HG02571 (cell line): ENCODE measurements around the gene GAD2.
A peak's percentile ranks its signal among the peaks of the same experiment; 100 is the strongest.

Experiments used
- ATAC-seq: cut with Tn5 transposase; IDR thresholded peaks from one replicate; pipeline ENCODE4 v1.9.1; 2021; ENCODE audit warnings: mild to moderate bottlenecking, moderate library complexity; ENCODE audit not compliant: unreplicated experiment

The GAD2 gene

DNA sequence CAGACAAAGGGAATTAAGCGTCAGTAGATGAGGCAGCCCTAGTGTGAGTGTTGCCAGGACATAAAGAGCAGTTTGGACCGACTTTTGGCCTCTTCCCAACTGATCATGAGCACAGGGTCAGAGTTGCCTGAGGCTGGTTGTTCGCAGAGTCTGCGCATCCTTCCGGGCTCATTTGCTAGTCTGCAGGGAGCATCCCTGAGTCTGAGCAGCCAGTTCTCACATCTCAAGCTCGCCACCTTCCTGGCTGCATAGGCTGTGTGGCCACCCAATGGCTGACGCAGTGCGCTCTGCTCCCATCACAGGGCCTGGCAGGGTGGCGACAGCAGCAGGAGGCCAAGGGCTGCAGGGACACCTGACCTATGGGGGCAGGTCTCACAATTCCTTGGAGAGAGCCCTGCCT lies 5.0 kb downstream of the GAD2 start:
- ATAC-seq: no peak

DNA sequence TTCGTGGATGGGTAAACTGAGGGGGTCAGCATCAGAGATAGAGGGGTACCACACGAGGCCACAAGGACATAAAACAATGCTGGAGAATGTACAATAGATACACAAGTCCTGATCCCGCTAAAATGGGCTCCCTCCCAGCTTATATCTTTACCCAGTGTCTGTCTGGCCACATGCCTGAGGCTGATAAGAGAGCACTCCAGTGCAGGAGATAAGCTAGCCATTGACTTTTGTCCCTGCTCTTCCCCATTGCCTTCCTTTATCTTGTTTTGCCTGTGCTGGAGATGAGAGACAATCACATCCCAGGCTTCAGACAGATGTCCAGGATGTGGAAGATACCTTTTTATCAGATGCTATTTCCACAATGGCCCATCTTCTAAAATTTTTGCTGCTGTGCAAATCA lies 6.0 kb downstream of the GAD2 start:
- no peak for ATAC-seq

DNA sequence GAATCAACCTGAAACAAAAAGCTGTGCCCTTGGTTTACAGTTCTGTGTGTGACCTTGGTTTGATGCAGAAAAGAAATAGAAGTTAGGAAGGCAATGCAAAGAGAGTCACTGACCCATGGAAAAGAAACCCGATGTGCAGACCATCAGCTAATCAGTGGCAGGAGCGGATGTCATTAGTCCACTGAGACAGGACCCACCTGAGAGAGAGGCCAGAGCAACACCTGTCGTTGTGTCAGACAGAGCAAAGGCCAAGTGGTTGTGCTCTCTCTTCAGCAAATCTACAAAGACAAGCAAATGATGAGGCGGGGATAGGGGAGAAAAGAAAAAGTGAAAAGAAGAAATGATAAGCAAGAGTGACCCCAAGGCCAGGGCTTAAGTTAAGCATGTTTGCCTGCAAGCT lies 8.7 kb downstream of the GAD2 start:
- ATAC-seq: no peak

GRCh38 chr10:26227786-26228185 lies 11.2 kb downstream of the GAD2 start:
- ATAC-seq: no peak

- ATAC-seq: no peak
Measured at GRCh38 chr10:26232174-26232573, 15.6 kb downstream of the GAD2 start.

GRCh38 chr10:26235761-26236160 lies 19.2 kb downstream of the GAD2 start:
- no peak for ATAC-seq

- no peak for ATAC-seq
Measured at GRCh38 chr10:26238378-26238777, 21.8 kb downstream of the GAD2 start.

DNA sequence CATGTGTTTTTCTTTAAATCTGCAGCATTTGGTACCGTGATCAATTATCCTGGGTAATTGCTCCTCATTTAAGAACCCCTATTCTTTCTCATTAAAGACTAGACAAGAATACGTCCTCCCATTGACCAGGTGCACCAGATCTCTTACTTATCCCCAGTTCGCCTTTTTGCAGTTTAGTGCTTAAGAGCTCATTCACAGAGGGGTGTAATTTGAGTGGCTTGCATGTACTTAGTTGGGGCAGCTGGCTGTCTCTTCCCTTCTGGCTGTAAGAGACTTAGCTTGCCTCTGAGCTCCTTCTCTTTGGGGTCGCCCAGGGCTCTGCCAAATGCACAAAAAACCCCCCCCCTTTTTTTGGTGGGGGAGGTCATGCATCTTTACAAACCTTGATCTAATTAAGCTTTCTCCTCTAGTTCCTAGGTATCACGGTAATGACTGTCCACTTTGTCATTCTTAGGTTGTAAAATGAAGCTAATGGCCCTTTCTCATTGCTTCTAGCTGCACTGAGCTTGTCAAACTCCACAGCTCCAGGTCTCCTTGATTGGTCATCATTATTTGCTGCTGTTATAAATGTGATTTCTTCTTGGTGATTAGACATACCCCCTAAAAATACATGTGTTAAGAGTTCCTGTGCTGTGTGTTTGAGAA lies 26.3 kb downstream of the GAD2 start:
- no peak for ATAC-seq

- ATAC-seq: no peak
Measured at GRCh38 chr10:26243351-26243720, 26.8 kb downstream of the GAD2 start.

- ATAC-seq: no peak
Measured at GRCh38 chr10:26249681-26250080, 33.1 kb downstream of the GAD2 start.

- no peak for ATAC-seq
Measured at GRCh38 chr10:26251925-26252324, 35.4 kb downstream of the GAD2 start.

GRCh38 chr10:26254616-26255015 lies 38.0 kb downstream of the GAD2 start:
- ATAC-seq: no peak

DNA sequence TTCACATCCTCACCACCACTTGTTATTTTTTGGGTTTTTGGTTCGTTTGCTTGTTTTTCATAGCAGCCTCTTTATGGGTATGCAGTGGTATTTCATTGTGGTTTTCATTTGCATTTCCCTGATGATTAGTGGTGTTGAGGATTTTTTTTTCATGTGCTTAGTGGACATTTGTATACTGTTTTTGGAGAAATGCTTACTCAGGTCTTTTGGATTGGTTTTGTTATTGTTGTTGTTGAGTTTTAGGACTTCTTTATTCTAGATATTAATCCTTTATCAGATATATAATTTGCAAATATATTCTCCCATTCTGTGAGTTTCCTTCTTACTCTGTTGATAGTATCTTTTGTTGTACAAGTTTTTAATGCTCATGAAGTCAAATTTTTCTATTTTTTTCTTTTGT lies 42.8 kb downstream of the GAD2 start:
- no peak for ATAC-seq

GRCh38 chr10:26269754-26270153 lies 53.2 kb downstream of the GAD2 start:
- ATAC-seq: no peak

DNA sequence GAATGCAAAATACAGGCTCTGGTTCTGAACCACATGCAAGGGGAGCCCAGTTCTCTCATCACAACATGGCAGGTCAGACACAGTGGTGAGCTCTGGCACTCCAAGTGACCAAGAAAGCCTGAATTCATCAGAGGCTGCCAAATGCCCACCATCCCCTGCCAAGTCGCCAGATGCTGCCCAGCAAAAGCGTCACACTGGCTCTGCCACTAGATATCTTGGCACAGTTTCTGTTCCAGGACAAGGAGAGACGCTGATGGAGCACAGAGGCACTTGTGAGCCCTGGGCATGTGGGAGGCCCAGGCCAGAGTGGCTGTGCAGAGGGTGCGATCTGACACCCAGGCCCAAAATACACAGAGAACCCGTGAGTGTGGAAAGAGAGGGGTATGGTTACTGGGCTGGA lies 57.8 kb downstream of the GAD2 start:
- ATAC-seq: no peak

GRCh38 chr10:26278295-26278694 lies 61.7 kb downstream of the GAD2 start:
- ATAC-seq: no peak

- ATAC-seq: no peak
Measured at GRCh38 chr10:26290236-26290635, 73.7 kb downstream of the GAD2 start.

GRCh38 chr10:26291721-26292480 lies 75.3 kb downstream of the GAD2 start:
- ATAC-seq: no peak

GRCh38 chr10:26296360-26296759 lies 79.8 kb downstream of the GAD2 start:
- no peak for ATAC-seq

GRCh38 chr10:26300001-26300400 lies 83.4 kb downstream of the GAD2 start:
- ATAC-seq: no peak

- ATAC-seq: no peak
Measured at GRCh38 chr10:26303366-26303765, 86.8 kb downstream of the GAD2 start.

DNA sequence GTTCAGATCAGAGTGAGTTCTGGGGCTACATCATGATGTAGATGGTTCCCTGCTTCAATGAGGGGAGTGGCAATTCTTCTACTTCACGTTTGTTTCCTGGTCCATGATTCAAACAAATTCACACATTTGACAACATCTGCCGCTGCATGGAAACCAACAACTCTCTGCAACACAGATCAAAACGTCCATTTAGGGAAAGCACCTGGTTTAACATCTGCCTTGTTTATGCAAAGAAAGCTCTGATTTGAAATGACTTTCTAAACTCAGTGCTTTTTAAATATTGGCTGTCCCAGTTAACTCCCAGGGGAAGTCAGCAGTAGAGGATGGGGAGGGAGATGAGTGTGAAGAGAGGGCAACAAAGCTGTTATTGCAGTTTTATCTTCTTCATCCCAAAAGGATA lies 93.8 kb downstream of the GAD2 start:
- peak; percentile 65 for ATAC-seq
